Suprapubic skin (tissue), 4 donors: Measurements from ENCODE around the gene CELF4.

Experiments used
- POLR2A ChIP-seq, 2 donors: fragments of 450-650 bp; IDR thresholded peaks; one replicate each; pipeline ENCODE4 v1.6.1; 2017; ENCODE audit warnings: antibody characterized with exemption in 2 of 2, mild to moderate bottlenecking in 2 of 2, moderate library complexity in 2 of 2
- POLR2AphosphoS5 ChIP-seq, 3 donors: sonication (generic); formaldehyde crosslinking; IDR thresholded peaks; one replicate each; pipeline ENCODE4 v1.6.1; 2017; ENCODE audit warnings: antibody characterized with exemption in 3 of 3
- TF ChIP-seq, protein P1 (sequence below), 2 donors: fragments of 200-600 bp in 1 of 2; fragments of 450-650 bp in 1 of 2; sonication (generic) in 1 of 2; IDR thresholded peaks; one replicate each; pipeline ENCODE4 v1.5.1; 2016 to 2019; ENCODE audit warnings: antibody characterized with exemption in 2 of 2, mild to moderate bottlenecking in 1 of 2, moderate library complexity in 1 of 2

DNA sequence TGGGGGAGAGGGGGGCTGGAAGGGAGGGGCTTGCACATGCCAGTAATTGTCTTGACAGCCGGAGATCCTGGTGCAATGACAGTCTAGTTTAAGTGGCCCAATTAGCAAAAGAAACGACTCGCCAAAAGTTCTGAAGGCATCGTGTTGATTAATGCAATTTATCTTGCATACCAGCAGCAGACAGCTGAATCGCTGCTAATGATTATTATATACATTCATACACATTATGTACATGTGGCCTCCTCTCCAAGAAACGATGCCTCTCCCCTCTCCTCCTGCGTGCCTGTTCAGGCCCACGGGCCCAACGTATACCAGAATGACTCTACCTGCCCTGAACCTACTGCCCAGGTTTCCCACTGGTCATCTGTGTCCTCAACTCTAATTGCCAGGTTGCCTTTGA is 214.5 kb downstream of the CELF4 start:
- TF ChIP-seq, protein P1, sequence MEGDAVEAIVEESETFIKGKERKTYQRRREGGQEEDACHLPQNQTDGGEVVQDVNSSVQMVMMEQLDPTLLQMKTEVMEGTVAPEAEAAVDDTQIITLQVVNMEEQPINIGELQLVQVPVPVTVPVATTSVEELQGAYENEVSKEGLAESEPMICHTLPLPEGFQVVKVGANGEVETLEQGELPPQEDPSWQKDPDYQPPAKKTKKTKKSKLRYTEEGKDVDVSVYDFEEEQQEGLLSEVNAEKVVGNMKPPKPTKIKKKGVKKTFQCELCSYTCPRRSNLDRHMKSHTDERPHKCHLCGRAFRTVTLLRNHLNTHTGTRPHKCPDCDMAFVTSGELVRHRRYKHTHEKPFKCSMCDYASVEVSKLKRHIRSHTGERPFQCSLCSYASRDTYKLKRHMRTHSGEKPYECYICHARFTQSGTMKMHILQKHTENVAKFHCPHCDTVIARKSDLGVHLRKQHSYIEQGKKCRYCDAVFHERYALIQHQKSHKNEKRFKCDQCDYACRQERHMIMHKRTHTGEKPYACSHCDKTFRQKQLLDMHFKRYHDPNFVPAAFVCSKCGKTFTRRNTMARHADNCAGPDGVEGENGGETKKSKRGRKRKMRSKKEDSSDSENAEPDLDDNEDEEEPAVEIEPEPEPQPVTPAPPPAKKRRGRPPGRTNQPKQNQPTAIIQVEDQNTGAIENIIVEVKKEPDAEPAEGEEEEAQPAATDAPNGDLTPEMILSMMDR (IDR thresholded peaks at IDR 0.05): no peak
- TF ChIP-seq POLR2AphosphoS5 (IDR thresholded peaks at IDR 0.05) (no peak), POLR2A (IDR thresholded peaks at IDR 0.05) (no peak)
